MM.1S (cell line): ENCODE results near the gene CTTN.

ENCODE experiments used
- DNase-seq: peaks from one replicate; pipeline ENCODE4 v3.0.0-alpha.2; 2015
- H2AFZ ChIP-seq: fragments of 300-600 bp; sonication (generic); 2 replicates; pipeline ENCODE4 v1.6.0; 2016; ENCODE audit warnings: antibody characterized with exemption, low read length
- H3F3A ChIP-seq: fragments of 300-600 bp; sonication (generic); 2 replicates; pipeline ENCODE4 v1.6.1; 2016; ENCODE audit warnings: mild to moderate bottlenecking, antibody characterized with exemption, low read length, moderate library complexity, mixed read lengths; ENCODE audit not compliant: insufficient read depth
- H3K27ac ChIP-seq: fragments of 300-600 bp; sonication (generic); 2 replicates; pipeline ENCODE4 v1.5.1; 2016; ENCODE audit warnings: mild to moderate bottlenecking, low read length
- H3K27me3 ChIP-seq: fragments of 300-600 bp; sonication (generic); replicated peaks from 2 replicates; pipeline ENCODE4 v1.6.0; 2016; ENCODE audit warnings: low read length; ENCODE audit not compliant: insufficient read depth
- H3K36me3 ChIP-seq: fragments of 300-600 bp; sonication (generic); replicated peaks from 2 replicates; pipeline ENCODE4 v1.6.1; 2016; ENCODE audit warnings: mild to moderate bottlenecking, low read length, mixed read lengths; ENCODE audit not compliant: insufficient read depth
- H3K4me1 ChIP-seq: fragments of 300-600 bp; sonication (generic); 2 replicates; pipeline ENCODE4 v1.6.1; 2016; ENCODE audit warnings: low read length, mixed read lengths
- H3K4me2 ChIP-seq: fragments of 300-600 bp; sonication (generic); 2 replicates; pipeline ENCODE4 v1.6.0; 2016; ENCODE audit warnings: low read depth, low read length
- H3K4me3 ChIP-seq: fragments of 300-600 bp; sonication (generic); 2 replicates; pipeline ENCODE4 v1.5.1; 2016; ENCODE audit warnings: low read length, mixed read lengths
- H3K79me2 ChIP-seq: fragments of 300-600 bp; sonication (generic); 2 replicates; pipeline ENCODE4 v1.6.1; 2016; ENCODE audit warnings: mixed run types, low read length, mixed read lengths
- H3K9ac ChIP-seq: fragments of 300-600 bp; sonication (generic); 2 replicates; pipeline ENCODE4 v1.6.1; 2016; ENCODE audit warnings: low read length, mixed read lengths
- H3K9me2 ChIP-seq: fragments of 300-600 bp; sonication (generic); replicated peaks from 2 replicates; pipeline ENCODE4 v1.6.1; 2016; ENCODE audit warnings: mild to moderate bottlenecking, low read length, mixed read lengths; ENCODE audit not compliant: insufficient read depth
- H3K9me3 ChIP-seq: fragments of 300-600 bp; sonication (generic); replicated peaks from 2 replicates; pipeline ENCODE4 v1.6.1; 2016; ENCODE audit warnings: mild to moderate bottlenecking, low read length, mixed read lengths; ENCODE audit not compliant: insufficient read depth
- H4K20me1 ChIP-seq: fragments of 300-600 bp; sonication (generic); 2 replicates; pipeline ENCODE4 v1.6.1; 2016; ENCODE audit warnings: mild to moderate bottlenecking, low read length, moderate library complexity, mixed read lengths; ENCODE audit not compliant: insufficient read depth
- EZH2 ChIP-seq: fragments of 300-600 bp; sonication (generic); optimal IDR thresholded peaks from 2 replicates; pipeline ENCODE3; 2017; ENCODE audit warnings: low read depth, mild to moderate bottlenecking, antibody characterized with exemption, low read length, mixed read lengths
- EZH2phosphoT487 ChIP-seq: fragments of 300-600 bp; sonication (generic); IDR thresholded peaks from 2 replicates; pipeline ENCODE4 v1.6.1; 2018; ENCODE audit warnings: antibody characterized with exemption, low read length
- TF ChIP-seq, protein P1 (sequence below): fragments of 300-600 bp; sonication (generic); IDR thresholded peaks from 2 replicates; pipeline ENCODE4 v1.5.1; 2016; ENCODE audit warnings: antibody characterized with exemption, low read length, mixed read lengths

The CTTN gene

GRCh38 chr11:70397983-70398833, at the start of gene CTTN:
CTTN (plus strand) TSS chr11:70398529; CDS start chr11:70407298, 8,769 bp downstream.
- no peak within 1 kb of the TSS for H3K27ac ChIP-seq
- H3K9ac ChIP-seq: peak within 1 kb of the TSS; percentile 9; the same call in 1 of the 2 replicates
- no peaks in the 10 kb centered on the region for H3K79me2 ChIP-seq

DNA sequence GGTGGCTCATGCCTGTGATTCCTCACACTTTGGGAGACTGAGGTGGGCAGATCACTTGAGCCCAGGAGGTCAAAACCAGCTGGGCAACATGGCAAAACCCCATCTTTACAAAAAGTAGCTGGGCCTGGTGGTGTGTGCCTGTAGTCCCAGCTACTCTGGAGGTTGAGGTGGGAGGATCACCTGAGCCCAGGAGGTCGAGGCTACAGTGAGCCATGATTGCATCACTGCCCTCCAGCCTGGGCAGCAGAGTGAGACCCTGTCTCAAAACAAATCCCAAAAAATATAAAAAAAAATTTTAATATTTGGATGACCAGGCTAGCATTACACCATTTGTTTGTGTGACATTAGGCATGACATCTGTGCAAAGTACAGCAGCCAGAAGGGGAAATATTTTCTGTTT, 49.7 kb upstream of the CTTN start:
- H3K4me2 ChIP-seq: no peak overlapping the region
- H3K4me1 ChIP-seq: no peaks in the 10 kb centered on the region
- H4K20me1 ChIP-seq: no peaks in the 10 kb centered on the region; the same call in 1 of the 2 replicates
- no peak overlapping the region for H3K27ac ChIP-seq
- H3K27me3 ChIP-seq: no peaks in the 10 kb centered on the region
- no peak overlapping the region for H2AFZ ChIP-seq
- no peaks in the 10 kb centered on the region for H3K79me2 ChIP-seq
- H3K9ac ChIP-seq: no peak overlapping the region
- H3K9me2 ChIP-seq: no peaks in the 10 kb centered on the region
- H3K4me3 ChIP-seq: no peak overlapping the region
- DNase-seq: no peak
- no peak for TF ChIP-seq EZH2
- H3F3A ChIP-seq: no peaks in the 10 kb centered on the region
- H3K36me3 ChIP-seq: no peaks in the 10 kb centered on the region; the same call in 1 of the 2 replicates
- H3K9me3 ChIP-seq: no peaks in the 10 kb centered on the region

More at GRCh38 chr11:70397983-70398833, at the start of gene CTTN:
- Histone ChIP-seq H3K27me3 (peaks cover 93% of the 10 kb centered on the region), H3K4me1 (peaks cover 8% of the 10 kb centered on the region), H3K9me2 (no peaks in the 10 kb centered on the region), H2AFZ (peak within 1 kb of the TSS; percentile 66), H4K20me1 (no peaks in the 10 kb centered on the region), H3F3A (no peaks in the 10 kb centered on the region), H3K9me3 (no peaks in the 10 kb centered on the region), H3K4me3 (peak within 1 kb of the TSS; percentile 64), H3K4me2 (peak within 1 kb of the TSS; percentile 97), H3K36me3 (no peaks in the 10 kb centered on the region)
- peak; percentile 54 for DNase-seq
- TF ChIP-seq EZH2phosphoT487: no peak
- TF ChIP-seq, protein P1, sequence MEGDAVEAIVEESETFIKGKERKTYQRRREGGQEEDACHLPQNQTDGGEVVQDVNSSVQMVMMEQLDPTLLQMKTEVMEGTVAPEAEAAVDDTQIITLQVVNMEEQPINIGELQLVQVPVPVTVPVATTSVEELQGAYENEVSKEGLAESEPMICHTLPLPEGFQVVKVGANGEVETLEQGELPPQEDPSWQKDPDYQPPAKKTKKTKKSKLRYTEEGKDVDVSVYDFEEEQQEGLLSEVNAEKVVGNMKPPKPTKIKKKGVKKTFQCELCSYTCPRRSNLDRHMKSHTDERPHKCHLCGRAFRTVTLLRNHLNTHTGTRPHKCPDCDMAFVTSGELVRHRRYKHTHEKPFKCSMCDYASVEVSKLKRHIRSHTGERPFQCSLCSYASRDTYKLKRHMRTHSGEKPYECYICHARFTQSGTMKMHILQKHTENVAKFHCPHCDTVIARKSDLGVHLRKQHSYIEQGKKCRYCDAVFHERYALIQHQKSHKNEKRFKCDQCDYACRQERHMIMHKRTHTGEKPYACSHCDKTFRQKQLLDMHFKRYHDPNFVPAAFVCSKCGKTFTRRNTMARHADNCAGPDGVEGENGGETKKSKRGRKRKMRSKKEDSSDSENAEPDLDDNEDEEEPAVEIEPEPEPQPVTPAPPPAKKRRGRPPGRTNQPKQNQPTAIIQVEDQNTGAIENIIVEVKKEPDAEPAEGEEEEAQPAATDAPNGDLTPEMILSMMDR: no peak
- no peak for TF ChIP-seq EZH2

- no peak overlapping the region for H2AFZ ChIP-seq
- no peak for DNase-seq
- no peak overlapping the region for H3K27ac ChIP-seq
- no peak overlapping the region for H3K4me3 ChIP-seq
- TF ChIP-seq, protein P1: no peak
- TF ChIP-seq EZH2phosphoT487: no peak
- TF ChIP-seq EZH2: no peak
- H3K9me3 ChIP-seq: no peaks in the 10 kb centered on the region
- H3K9me2 ChIP-seq: no peaks in the 10 kb centered on the region
- no peaks in the 10 kb centered on the region; the same call in 1 of the 2 replicates for H4K20me1 ChIP-seq
- H3K4me2 ChIP-seq: no peak overlapping the region
- H3K9ac ChIP-seq: no peak overlapping the region
- H3K79me2 ChIP-seq: no peaks in the 10 kb centered on the region
- no peaks in the 10 kb centered on the region for H3K4me1 ChIP-seq
- H3K36me3 ChIP-seq: 0 out of 2 replicates have a peak, but pooled peaks cover 4% of the 10 kb centered on the region
- no peaks in the 10 kb centered on the region for H3F3A ChIP-seq
- H3K27me3 ChIP-seq: no peaks in the 10 kb centered on the region
These were observed 46.7 kb upstream of the CTTN start for GRCh38 chr11:70351646-70352045.

GRCh38 chr11:70352100-70352499, 46.2 kb upstream of the CTTN start:
- no peak for DNase-seq
- H4K20me1 ChIP-seq: no peaks in the 10 kb centered on the region
- H3K9me2 ChIP-seq: no peaks in the 10 kb centered on the region
- no peak overlapping the region for H3K4me3 ChIP-seq
- H2AFZ ChIP-seq: no peak overlapping the region
- H3K27ac ChIP-seq: no peak overlapping the region
- no peaks in the 10 kb centered on the region for H3K9me3 ChIP-seq
- no peak overlapping the region for H3K4me2 ChIP-seq
- no peaks in the 10 kb centered on the region for H3K4me1 ChIP-seq
- no peaks in the 10 kb centered on the region for H3K27me3 ChIP-seq
- no peaks in the 10 kb centered on the region for H3F3A ChIP-seq
- H3K9ac ChIP-seq: no peak overlapping the region
- TF ChIP-seq, protein P1: no peak
- TF ChIP-seq EZH2: no peak
- TF ChIP-seq EZH2phosphoT487: no peak
- 0 out of 2 replicates have a peak, but pooled peaks cover 4% of the 10 kb centered on the region for H3K36me3 ChIP-seq
- no peaks in the 10 kb centered on the region for H3K79me2 ChIP-seq
